Effector memory CD4-positive, alpha-beta T cell (primary cell): ENCODE data around the gene CD33.

ENCODE experiments used
- DNase-seq, 3 donors: peaks; one replicate each; pipeline ENCODE4 v3.0.0-alpha.2; 2020
- H3K27ac ChIP-seq: 2 replicates; pipeline ENCODE4 v1.7.0; 2013; ENCODE audit warnings: mild to moderate bottlenecking, low read length, moderate library complexity; ENCODE audit not compliant: insufficient read depth, poor library complexity, severe bottlenecking
- H3K27me3 ChIP-seq: replicated peaks from 2 replicates; pipeline ENCODE4 v1.7.0; 2013; ENCODE audit warnings: mild to moderate bottlenecking, low read length; ENCODE audit not compliant: insufficient read depth, control insufficient read depth, poor library complexity, severe bottlenecking
- H3K36me3 ChIP-seq: 2 replicates; pipeline ENCODE4 v1.7.0; 2013; ENCODE audit warnings: mild to moderate bottlenecking, low read length, moderate library complexity; ENCODE audit not compliant: control insufficient read depth, insufficient read depth
- H3K4me1 ChIP-seq: 2 replicates; pipeline ENCODE4 v1.7.0; 2013; ENCODE audit warnings: low read length, mild to moderate bottlenecking; ENCODE audit not compliant: control insufficient read depth, insufficient read depth, poor library complexity, severe bottlenecking
- H3K4me3 ChIP-seq: 2 replicates; pipeline ENCODE4 v1.7.0; 2013; ENCODE audit warnings: low read length, low read depth, mild to moderate bottlenecking; ENCODE audit not compliant: insufficient read depth, poor library complexity, severe bottlenecking
- H3K9me3 ChIP-seq: 2 replicates; pipeline ENCODE4 v1.7.0; 2013; ENCODE audit warnings: mild to moderate bottlenecking, low read length, moderate library complexity; ENCODE audit not compliant: control insufficient read depth

The CD33 gene

DNA sequence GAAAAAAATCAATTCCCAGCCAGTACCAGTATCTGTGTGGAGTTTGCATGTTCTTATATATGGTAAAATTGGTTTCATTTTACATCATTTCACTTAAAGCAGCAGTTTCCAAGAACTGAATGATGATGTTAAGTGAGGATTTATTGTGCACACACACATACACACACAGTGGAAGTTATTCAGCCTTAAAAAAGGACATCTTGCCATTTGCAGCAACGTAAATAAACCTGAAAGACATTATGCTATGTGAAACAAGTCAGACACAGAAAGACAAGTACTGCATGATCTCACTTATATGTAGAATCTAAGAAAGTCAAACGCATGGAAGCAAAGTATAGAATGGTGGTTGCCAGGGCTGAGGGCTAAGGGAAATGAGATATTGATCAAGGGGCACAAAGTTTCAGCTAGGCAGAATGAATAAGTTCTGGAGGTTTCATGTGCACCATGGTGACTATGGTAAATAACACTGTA lies 31.3 kb downstream of the CD33 start:
- DNase-seq = no peak
- no peaks in the 10 kb centered on the region for H3K36me3 ChIP-seq
- no peak overlapping the region for H3K27ac ChIP-seq
- H3K4me1 ChIP-seq = no peaks in the 10 kb centered on the region
- no peak overlapping the region for H3K4me3 ChIP-seq
- H3K27me3 ChIP-seq = no peaks in the 10 kb centered on the region
- H3K9me3 ChIP-seq = no peaks in the 10 kb centered on the region

DNA sequence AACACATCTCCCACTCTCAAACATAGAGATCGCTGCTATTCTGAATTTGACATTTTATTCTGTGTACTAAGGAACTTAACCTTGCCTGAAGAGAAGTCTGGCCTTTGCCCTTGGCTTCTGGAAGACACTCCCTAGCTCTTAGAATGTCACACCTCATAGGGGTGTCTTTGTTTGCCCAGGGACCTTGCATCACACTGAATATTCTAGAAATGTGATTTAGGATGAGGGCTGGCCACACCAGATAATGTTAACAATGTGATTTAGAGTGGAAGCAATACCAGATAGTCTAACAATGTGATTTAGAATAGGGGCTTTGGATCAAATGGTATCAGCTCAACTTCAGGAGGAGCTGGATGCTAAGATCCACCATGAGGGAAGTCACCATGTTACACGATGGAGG lies 32.6 kb downstream of the CD33 start:
- DNase-seq = no peak
- Histone ChIP-seq H3K4me3 (no peak overlapping the region), H3K27me3 (no peaks in the 10 kb centered on the region), H3K27ac (no peak overlapping the region), H3K9me3 (no peaks in the 10 kb centered on the region), H3K4me1 (no peaks in the 10 kb centered on the region), H3K36me3 (no peaks in the 10 kb centered on the region)

DNA sequence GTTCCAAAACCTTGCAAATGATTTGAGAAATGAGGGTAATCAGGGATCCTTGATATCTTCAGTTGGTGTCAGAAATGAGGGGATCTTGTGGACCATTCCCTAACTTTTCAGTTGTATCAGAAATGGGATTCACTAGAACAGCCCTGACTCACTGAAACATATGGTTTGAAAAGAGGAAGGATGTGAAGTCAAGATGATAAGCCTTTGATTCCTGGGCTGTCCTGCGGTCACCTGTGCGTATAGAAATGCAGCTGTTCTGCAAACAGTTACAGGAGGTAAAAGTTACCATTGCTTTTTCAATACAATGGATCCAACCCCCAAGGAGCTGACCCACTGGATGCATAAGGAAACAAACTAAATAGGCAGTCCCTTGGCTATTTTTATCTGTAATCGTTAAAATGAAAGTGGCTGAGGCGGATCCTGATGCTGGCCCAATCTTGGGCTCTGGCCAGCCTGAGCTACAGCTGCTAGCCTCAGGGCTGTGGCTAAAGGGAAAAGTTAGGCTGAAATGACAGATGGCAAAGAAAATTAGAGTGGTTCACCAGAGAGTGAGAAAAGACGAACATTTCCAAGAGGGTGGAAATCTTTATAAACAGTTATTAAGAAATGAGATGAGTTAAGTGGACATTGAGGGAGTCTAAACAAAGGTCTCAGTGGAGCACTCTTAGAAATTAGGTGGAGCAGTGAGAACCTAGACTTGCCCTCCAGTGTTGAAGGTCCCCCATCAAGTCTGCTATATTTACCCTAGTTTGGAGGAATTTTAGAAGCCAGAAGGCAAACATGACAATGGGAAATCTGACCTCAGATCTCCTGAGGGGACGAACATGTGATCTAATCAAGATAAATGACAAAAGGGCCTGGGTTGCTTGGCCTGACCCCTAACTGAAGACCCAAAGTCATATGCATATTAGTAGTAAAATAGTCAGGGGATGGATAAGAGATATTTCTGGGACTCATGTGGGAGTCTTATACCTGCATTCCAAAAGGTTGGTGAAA lies 33.6 kb downstream of the CD33 start:
- no peak for DNase-seq
- no peak overlapping the region for H3K4me3 ChIP-seq
- no peaks in the 10 kb centered on the region for H3K9me3 ChIP-seq
- H3K4me1 ChIP-seq = no peaks in the 10 kb centered on the region
- H3K27ac ChIP-seq = no peak overlapping the region
- no peaks in the 10 kb centered on the region for H3K27me3 ChIP-seq
- H3K36me3 ChIP-seq = no peaks in the 10 kb centered on the region

- Histone ChIP-seq H3K27ac (no peak overlapping the region), H3K9me3 (no peaks in the 10 kb centered on the region), H3K4me1 (no peaks in the 10 kb centered on the region), H3K27me3 (no peaks in the 10 kb centered on the region), H3K4me3 (no peak overlapping the region), H3K36me3 (no peaks in the 10 kb centered on the region)
- no peak for DNase-seq
Observed at GRCh38 chr19:51259348-51260245, 34.7 kb downstream of the CD33 start.

DNA sequence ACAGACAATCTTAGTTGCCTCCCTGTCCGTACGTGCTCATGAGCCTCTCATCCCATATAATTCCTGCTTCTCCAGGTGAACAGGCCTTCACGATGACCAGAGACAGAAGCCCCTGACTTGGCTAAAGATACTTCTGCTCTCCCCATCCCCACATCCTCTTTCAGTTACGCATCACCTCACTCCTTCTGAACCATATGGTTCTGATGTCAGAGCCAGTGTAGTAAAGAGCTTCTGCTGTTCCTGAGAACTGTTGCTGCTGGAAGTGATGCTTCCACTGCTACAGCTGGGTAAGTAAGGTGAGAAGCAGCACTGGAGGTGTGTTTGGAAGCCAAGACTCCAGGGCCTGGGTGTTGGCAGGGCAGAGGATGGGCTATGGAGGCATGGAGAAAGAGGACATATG lies 38.9 kb downstream of the CD33 start:
- no peak overlapping the region for H3K4me3 ChIP-seq
- no peak overlapping the region for H3K27ac ChIP-seq
- DNase-seq = no peak

DNA sequence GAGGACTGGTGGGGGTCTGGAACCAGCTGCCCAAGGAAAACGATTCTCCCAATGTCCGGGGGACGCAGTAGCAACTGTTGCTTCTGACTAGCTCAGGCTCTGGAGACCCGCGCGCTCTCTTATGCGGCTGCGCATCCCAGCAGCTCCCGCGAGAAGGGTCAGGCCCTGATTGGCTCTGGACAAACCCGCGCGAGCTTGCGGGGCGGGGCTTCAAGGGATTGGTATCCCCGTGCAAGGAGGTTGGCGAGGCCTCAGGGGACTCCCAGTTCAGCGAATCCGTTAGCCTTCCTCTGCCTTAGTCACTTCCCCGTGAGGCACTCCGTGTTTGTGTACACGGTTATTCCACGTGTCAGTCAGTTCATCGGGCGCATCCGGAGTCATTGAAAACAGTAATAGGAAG lies 46.2 kb downstream of the CD33 start:
- H3K27ac ChIP-seq = no peak overlapping the region
- H3K9me3 ChIP-seq = no peaks in the 10 kb centered on the region

More for the DNA sequence above, 38.9 kb downstream of the CD33 start:
- no peaks in the 10 kb centered on the region for H3K4me1 ChIP-seq
- no peaks in the 10 kb centered on the region for H3K9me3 ChIP-seq
- H3K27me3 ChIP-seq = no peaks in the 10 kb centered on the region
- H3K36me3 ChIP-seq = no peaks in the 10 kb centered on the region

GRCh38 chr19:51272183-51272810 lies 47.4 kb downstream of the CD33 start:
- no peaks in the 10 kb centered on the region for H3K4me1 ChIP-seq
- DNase-seq = no peak
- H3K27me3 ChIP-seq = no peaks in the 10 kb centered on the region
- H3K4me3 ChIP-seq = no peak overlapping the region
- no peaks in the 10 kb centered on the region for H3K9me3 ChIP-seq
- H3K36me3 ChIP-seq = no peaks in the 10 kb centered on the region
- H3K27ac ChIP-seq = no peak overlapping the region

More for the DNA sequence above, 46.2 kb downstream of the CD33 start:
- Histone ChIP-seq H3K36me3 (no peaks in the 10 kb centered on the region), H3K27me3 (no peaks in the 10 kb centered on the region), H3K4me1 (no peaks in the 10 kb centered on the region), H3K4me3 (no peak overlapping the region)
- DNase-seq = no peak

GRCh38 chr19:51274049-51274770 lies 49.3 kb downstream of the CD33 start:
- H3K9me3 ChIP-seq = no peaks in the 10 kb centered on the region
- H3K27me3 ChIP-seq = no peaks in the 10 kb centered on the region
- no peak overlapping the region for H3K4me3 ChIP-seq
- no peaks in the 10 kb centered on the region for H3K4me1 ChIP-seq
- H3K36me3 ChIP-seq = no peaks in the 10 kb centered on the region
- no peak for DNase-seq
- no peak overlapping the region for H3K27ac ChIP-seq

DNA sequence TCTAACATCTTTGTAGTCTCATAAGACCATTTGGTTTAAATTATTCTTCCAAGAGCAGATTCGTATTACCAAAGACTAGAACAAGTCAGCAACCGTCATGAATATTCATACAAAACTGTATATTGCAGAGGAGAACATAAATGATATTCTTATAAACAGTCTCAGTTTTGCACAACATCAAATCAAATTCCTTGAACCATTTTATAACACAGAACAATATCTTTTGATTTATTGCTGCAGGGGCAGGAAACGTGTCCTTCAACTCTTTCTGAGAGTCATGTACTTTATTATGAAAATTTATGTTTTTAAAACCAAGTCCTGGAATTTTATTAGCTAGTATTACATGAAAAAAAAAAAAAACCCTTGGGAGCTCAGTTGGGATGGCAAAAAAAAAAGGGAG lies 52.2 kb downstream of the CD33 start:
- Histone ChIP-seq H3K27ac (no peak overlapping the region), H3K36me3 (no peaks in the 10 kb centered on the region), H3K4me3 (no peak overlapping the region), H3K9me3 (no peaks in the 10 kb centered on the region), H3K27me3 (no peaks in the 10 kb centered on the region), H3K4me1 (no peaks in the 10 kb centered on the region)
- DNase-seq = no peak
